ENCODE measurements around the gene DCUN1D2.

- TF ChIP-seq POLR2A (IDR thresholded peaks at IDR 0.05; ENCODE audit: low read depth, low read length) (no peak), TAF1 (IDR thresholded peaks at IDR 0.05; ENCODE audit: low read depth, low read length) (no peak)
Observed at GRCh38 chr13:113442985-113443362, 47.5 kb downstream of the DCUN1D2 start.
